Astrocyte (in vitro differentiated cells and primary cell): Measurements from ENCODE around the gene RHOC.

ENCODE experiments used
- EZH2 ChIP-seq: IDR thresholded peaks from 2 replicates; pipeline ENCODE4 v1.6.1; 2012; ENCODE audit warnings: mild to moderate bottlenecking, low read length, inconsistent platforms; ENCODE audit not compliant: insufficient read depth
- TF ChIP-seq, protein P1 (sequence below): IDR thresholded peaks from 2 replicates; pipeline ENCODE4 v1.5.1; 2011; ENCODE audit warnings: low read depth, mild to moderate bottlenecking, inconsistent platforms, low read length, moderate library complexity; ENCODE audit not compliant: insufficient read depth

DNA sequence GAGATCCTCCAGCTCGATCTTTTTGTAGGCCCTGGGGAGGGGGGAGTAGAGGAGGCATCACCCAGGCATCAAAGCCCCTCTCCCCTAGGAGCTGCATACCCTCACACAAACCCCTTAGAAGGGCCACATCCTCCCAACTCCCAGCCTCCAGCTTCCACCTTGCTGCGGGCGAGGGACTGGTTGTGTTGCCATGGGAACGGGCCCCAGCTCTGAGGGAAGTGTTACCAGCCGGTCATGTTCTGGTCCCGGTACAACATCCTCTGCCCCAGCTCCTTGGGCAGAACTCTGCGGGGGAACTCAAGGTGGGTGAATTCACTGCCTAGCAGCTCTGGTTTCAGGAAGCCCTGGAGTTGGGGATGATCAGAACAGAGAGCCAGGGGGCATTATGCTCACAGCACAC is 4.1 kb upstream of the RHOC start:
- TF ChIP-seq, protein P1, sequence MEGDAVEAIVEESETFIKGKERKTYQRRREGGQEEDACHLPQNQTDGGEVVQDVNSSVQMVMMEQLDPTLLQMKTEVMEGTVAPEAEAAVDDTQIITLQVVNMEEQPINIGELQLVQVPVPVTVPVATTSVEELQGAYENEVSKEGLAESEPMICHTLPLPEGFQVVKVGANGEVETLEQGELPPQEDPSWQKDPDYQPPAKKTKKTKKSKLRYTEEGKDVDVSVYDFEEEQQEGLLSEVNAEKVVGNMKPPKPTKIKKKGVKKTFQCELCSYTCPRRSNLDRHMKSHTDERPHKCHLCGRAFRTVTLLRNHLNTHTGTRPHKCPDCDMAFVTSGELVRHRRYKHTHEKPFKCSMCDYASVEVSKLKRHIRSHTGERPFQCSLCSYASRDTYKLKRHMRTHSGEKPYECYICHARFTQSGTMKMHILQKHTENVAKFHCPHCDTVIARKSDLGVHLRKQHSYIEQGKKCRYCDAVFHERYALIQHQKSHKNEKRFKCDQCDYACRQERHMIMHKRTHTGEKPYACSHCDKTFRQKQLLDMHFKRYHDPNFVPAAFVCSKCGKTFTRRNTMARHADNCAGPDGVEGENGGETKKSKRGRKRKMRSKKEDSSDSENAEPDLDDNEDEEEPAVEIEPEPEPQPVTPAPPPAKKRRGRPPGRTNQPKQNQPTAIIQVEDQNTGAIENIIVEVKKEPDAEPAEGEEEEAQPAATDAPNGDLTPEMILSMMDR = no peak
- TF ChIP-seq EZH2 = no peak
